ENCODE measurements around the gene ITPRIPL1.
"Not testable (repeated sequence)": the region's sequence is repeated elsewhere in the genome, so short reads cannot be mapped to it uniquely, and the experiment has no call there.

The ITPRIPL1 gene

DNA sequence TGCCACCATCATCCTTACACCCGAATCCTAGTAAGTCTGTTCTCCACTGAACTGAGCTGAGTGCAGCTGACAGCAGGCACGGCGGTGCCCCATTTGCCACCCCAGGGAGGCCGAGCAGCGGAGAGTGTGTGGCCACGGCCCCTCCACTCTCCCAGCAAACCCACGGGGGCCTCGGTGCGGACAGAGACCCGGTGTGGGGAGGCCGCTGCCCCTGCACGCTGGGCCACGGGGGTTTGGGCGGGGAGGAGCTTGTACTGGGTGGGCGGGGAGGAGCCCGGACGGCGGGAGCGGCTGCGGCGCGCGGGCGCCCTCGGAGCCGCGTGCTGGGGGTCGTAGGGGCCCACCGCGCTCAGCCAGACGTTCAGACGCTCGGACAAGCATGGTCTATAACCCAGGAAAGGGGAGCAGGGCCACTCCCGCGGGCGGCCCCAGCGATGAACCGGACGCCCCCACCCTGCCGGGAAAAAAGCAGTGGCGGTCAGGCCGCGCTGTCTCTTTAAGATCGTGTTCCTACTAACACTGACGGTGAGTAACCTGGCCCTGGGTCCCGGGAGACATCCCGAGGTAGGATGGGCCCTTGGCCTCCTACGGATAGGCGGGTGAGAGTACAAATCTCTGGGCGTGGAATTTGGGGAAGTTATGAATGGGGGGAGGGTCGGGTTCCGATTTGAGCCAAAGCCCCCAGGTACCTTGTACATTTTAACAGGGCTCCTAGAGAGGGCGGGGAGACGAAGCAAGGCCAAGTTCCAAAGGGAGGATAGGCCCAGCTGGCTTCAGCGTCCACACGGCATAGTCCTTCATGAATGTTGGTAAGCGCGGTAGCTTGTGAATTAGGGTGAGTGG is at the start of gene ITPRIPL1:
Gene ITPRIPL1 (plus strand): TSS at position 277 of the 843 bp plus-strand sequence. CDS start 523 bp downstream, at position 800.
- Mint-ChIP-seq H3K4me1 (ENCODE audit: low read depth) (peaks cover 69% of the 10 kb centered on the region), H3K27ac (peak within 1 kb of the TSS; percentile 94)
- DNase-seq: peak; percentile 74

DNA sequence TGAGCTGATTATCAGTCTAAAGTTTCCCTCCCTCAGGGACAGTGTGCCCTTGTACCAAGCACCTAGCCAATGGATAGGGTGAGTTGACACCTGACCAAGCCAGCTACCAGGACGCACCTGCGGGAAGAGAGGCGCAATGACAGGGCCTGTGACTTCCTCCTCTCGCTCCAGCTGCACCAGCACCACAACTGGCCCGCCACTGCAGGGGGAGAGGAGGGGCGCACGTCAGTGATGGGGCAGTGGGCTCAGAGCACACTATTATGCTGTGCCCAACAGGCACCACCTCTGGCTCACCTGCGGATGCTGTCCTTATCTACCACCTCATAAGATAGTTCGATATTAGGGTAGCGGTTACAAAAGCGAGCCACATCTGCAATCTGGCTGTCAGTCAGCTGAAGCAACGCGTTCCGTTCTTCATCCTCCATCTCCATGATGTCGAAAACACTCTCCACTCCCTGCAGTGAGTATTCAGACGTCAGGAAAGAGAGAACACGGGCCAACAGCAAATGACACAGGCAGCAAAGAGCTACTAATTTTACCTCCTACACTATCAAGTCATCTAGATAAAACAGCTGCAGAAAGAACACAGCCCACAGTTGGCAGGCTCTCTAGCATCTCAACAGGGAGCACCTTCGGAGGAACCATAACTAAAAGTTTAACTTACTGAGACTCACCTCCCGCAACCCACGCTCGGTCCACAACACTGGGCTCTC is 48.2 kb upstream of the ITPRIPL1 start:
- Mint-ChIP-seq H3K4me1 (ENCODE audit: low read depth) (peaks cover 6% of the 10 kb centered on the region), H3K36me3 (ENCODE audit: low read depth) (peaks cover 93% of the 10 kb centered on the region), H3K27me3 (no peaks in the 10 kb centered on the region), H3K27ac (peak overlapping the region; percentile 8), H3K4me3 (no peak overlapping the region), H3K9me3 (no peaks in the 10 kb centered on the region)
- DNase-seq: no peak

More for the DNA sequence above, at the start of gene ITPRIPL1:
- H3K4me3 Mint-ChIP-seq: peak within 1 kb of the TSS; percentile 91
- H3K36me3 Mint-ChIP-seq (ENCODE audit: low read depth): peaks cover 54% of the 10 kb centered on the region
- no peaks in the 10 kb centered on the region for H3K27me3 Mint-ChIP-seq
- no peaks in the 10 kb centered on the region for H3K9me3 Mint-ChIP-seq

- H3K36me3 Mint-ChIP-seq (ENCODE audit: low read depth): peaks cover 100% of the 10 kb centered on the region
- H3K4me1 Mint-ChIP-seq (ENCODE audit: low read depth): peaks cover 3% of the 10 kb centered on the region
- no peaks in the 10 kb centered on the region for H3K9me3 Mint-ChIP-seq
- no peak for DNase-seq
- no peak overlapping the region for H3K4me3 Mint-ChIP-seq
- H3K27me3 Mint-ChIP-seq: no peaks in the 10 kb centered on the region
- peak overlapping the region; percentile 83 for H3K27ac Mint-ChIP-seq
These were observed 37.8 kb upstream of the ITPRIPL1 start for GRCh38 chr2:96287273-96287856.

DNA sequence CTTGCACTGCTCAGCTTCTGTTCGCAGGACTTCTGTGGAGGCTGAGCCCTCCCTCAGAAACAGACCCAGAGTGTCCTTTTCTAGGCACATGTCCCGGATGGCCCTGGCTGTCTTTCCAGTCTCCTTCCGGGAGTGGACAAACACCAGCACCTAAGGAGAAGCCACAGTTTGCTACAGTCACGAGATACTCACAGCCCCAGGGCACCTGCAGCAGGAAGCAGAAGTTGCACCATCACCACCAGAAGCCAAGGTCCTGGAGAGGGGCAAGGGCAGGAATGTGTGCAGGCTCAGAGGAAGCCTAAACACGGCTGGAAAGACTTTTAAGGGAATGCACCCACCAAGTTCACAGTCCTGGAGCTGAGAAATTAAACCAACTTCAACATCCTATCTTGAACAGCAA is 33.4 kb upstream of the ITPRIPL1 start:
- no peak for DNase-seq
- Mint-ChIP-seq H3K36me3 (ENCODE audit: low read depth) (peaks cover 100% of the 10 kb centered on the region), H3K4me1 (ENCODE audit: low read depth) (peaks cover 3% of the 10 kb centered on the region), H3K27ac (peak overlapping the region; percentile 44), H3K9me3 (no peaks in the 10 kb centered on the region), H3K27me3 (no peaks in the 10 kb centered on the region), H3K4me3 (no peak overlapping the region)

DNA sequence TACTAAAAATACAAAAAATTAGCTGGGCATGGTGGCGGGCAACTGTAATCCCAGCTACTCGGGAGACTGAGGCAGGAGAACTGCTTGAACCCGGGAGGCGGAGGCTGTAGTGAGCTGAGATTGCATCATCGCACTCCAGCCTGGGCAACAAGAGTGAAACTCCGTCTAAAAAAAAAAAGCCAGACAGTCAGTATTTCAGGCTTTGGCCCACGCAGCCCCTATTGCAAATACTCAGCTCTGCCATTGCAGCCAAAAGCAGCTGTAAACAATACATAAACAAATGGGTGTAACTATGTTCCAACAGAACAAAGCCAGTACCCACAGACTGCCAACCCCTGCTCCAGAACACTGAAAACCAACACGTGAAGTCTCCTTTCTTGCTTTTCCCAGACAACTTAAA is 30.8 kb upstream of the ITPRIPL1 start:
- H3K9me3 Mint-ChIP-seq; H3K4me1 Mint-ChIP-seq (ENCODE audit: low read depth); DNase-seq; H3K27me3 Mint-ChIP-seq; H3K4me3 Mint-ChIP-seq: not testable (repeated sequence)
- H3K36me3 Mint-ChIP-seq (ENCODE audit: low read depth): peaks cover 100% of the 10 kb centered on the region
- peak overlapping the region; percentile 37 for H3K27ac Mint-ChIP-seq

GRCh38 chr2:96296925-96297324 is 28.2 kb upstream of the ITPRIPL1 start:
- Mint-ChIP-seq H3K4me3 (no peak overlapping the region), H3K9me3 (no peaks in the 10 kb centered on the region), H3K27ac (no peak overlapping the region), H3K36me3 (ENCODE audit: low read depth) (peaks cover 100% of the 10 kb centered on the region), H3K27me3 (no peaks in the 10 kb centered on the region), H3K4me1 (ENCODE audit: low read depth) (peaks cover 12% of the 10 kb centered on the region)
- no peak for DNase-seq

DNA sequence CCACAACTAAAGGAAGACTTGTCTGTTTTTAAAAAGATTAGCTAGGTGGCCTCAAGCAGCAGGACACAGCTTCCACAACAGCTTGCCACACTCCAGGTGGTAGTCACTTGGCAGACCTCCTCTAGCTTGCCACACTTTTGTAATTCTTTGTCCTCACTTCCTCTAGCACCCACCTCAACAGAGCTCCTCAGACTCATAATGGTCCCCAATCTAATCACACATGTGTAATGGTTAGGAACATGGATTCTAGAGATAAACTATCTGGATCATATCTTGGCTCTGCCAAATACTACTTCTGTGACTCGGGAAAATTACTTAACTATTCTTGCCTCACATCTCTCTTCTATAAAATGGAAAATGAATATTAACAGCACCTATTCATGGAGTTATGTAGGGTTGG is 23.3 kb upstream of the ITPRIPL1 start:
- H3K9me3 Mint-ChIP-seq: no peaks in the 10 kb centered on the region
- DNase-seq: no peak
- H3K27ac Mint-ChIP-seq: peak overlapping the region; percentile 73
- peaks cover 95% of the 10 kb centered on the region for H3K36me3 Mint-ChIP-seq (ENCODE audit: low read depth)
- peaks cover 52% of the 10 kb centered on the region for H3K4me1 Mint-ChIP-seq (ENCODE audit: low read depth)
- no peak overlapping the region for H3K4me3 Mint-ChIP-seq
- H3K27me3 Mint-ChIP-seq: no peaks in the 10 kb centered on the region

DNA sequence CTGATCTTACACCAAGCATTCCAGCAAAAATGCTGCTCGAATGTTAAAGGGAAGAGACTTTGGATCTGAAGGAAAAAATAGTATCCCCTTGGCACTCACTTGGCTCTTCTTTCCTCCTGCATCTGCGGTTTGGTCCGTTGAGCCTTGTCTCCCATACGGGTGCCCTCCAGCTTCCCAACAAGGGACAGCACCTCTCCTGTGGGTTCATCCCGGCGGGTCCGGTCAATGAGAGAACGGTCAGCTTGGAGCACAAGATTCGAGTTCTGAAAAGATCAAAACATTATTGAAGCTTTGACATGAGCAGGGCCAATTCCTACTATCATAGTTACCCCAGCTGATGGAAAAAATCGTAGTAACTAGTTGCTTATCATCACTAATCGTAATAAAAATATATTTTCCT is 20.5 kb upstream of the ITPRIPL1 start:
- H3K9me3 Mint-ChIP-seq: no peaks in the 10 kb centered on the region
- DNase-seq: no peak
- H3K36me3 Mint-ChIP-seq (ENCODE audit: low read depth): peaks cover 67% of the 10 kb centered on the region
- peaks cover 52% of the 10 kb centered on the region for H3K4me1 Mint-ChIP-seq (ENCODE audit: low read depth)
- H3K4me3 Mint-ChIP-seq: peak overlapping the region; percentile 100
- H3K27ac Mint-ChIP-seq: peak overlapping the region; percentile 100
- H3K27me3 Mint-ChIP-seq: no peaks in the 10 kb centered on the region

DNA sequence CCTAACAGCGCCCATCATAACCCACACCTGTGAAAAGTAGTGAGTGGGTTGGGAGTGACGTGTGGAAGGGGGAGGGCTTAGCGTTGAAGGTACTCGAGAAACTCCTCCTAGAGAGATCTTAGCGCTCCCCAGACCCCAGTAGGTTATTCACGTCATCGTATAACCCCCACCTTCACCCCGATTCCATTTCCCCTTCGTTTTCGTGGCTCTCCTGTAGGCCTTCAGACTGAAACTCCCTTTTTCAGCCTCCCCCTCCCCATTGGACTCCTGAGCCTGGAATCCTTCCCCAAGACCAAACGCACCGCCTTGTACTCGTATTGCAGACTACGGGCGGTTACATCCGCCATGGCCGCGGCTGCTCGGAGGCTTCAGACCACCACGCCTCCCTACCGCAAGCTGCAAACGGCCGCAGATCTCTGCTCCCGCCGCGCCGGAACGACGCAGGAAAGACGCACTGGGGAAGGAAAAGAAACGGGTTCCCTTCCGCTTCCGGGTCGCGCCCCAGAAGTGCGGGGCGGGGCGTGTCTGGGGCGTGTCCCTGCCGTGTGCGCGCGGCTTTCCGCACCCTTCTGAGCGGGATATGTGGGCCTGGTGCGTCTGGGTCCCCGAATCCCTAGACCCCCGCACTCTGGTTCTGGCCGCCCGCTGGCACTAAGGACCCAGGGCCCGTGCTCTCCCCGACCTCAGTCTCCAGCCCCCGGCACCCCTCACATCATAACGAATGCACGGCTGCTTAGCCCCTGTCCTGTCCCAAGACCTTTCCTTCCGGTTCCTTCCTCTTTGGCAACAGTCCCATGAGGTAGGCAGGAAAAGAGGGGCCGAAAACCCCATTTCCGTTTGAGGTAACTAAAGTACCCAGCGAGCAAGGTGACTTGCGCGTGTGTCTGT is 19.8 kb upstream of the ITPRIPL1 start, which contains the start of gene SNRNP200:
Gene SNRNP200 (minus strand): TSS at position 456 of the 888 bp plus-strand sequence. CDS start 109 bp downstream, at position 347.
- peak within 1 kb of the TSS; percentile 100 for H3K27ac Mint-ChIP-seq
- H3K36me3 Mint-ChIP-seq (ENCODE audit: low read depth): peaks cover 60% of the 10 kb centered on the region
- peaks cover 52% of the 10 kb centered on the region for H3K4me1 Mint-ChIP-seq (ENCODE audit: low read depth)
- no peaks in the 10 kb centered on the region for H3K27me3 Mint-ChIP-seq
- H3K4me3 Mint-ChIP-seq: peak within 1 kb of the TSS; percentile 100
- H3K9me3 Mint-ChIP-seq: no peaks in the 10 kb centered on the region
- DNase-seq: peak; percentile 94

DNA sequence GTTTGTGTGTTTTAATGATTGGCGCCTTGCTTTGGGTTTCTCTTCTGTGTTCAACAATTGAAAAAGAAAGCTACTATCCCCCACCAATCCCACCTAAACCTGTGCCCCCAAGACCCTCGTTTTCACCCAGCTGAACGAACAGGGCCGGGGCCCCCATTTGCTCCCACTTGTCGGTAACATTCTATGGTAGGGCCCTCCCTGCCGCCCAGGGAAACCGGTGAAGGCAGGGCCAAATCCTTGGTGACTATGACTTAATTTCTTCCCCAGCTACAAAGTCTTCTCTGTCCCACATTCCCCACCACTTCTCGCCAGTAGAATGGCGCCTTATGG is 19.2 kb upstream of the ITPRIPL1 start:
- peak overlapping the region; percentile 100 for H3K4me3 Mint-ChIP-seq
- no peaks in the 10 kb centered on the region for H3K9me3 Mint-ChIP-seq
- no peaks in the 10 kb centered on the region for H3K27me3 Mint-ChIP-seq
- peak overlapping the region; percentile 100 for H3K27ac Mint-ChIP-seq
- H3K36me3 Mint-ChIP-seq (ENCODE audit: low read depth): peaks cover 54% of the 10 kb centered on the region
- DNase-seq: no peak
- peaks cover 50% of the 10 kb centered on the region for H3K4me1 Mint-ChIP-seq (ENCODE audit: low read depth)

GRCh38 chr2:96306370-96306769 is 18.7 kb upstream of the ITPRIPL1 start:
- H3K27ac Mint-ChIP-seq: peak overlapping the region; percentile 100
- H3K9me3 Mint-ChIP-seq: no peaks in the 10 kb centered on the region
- peaks cover 50% of the 10 kb centered on the region for H3K36me3 Mint-ChIP-seq (ENCODE audit: low read depth)
- peak overlapping the region; percentile 100 for H3K4me3 Mint-ChIP-seq
- peaks cover 46% of the 10 kb centered on the region for H3K4me1 Mint-ChIP-seq (ENCODE audit: low read depth)
- no peaks in the 10 kb centered on the region for H3K27me3 Mint-ChIP-seq
- DNase-seq: no peak

DNA sequence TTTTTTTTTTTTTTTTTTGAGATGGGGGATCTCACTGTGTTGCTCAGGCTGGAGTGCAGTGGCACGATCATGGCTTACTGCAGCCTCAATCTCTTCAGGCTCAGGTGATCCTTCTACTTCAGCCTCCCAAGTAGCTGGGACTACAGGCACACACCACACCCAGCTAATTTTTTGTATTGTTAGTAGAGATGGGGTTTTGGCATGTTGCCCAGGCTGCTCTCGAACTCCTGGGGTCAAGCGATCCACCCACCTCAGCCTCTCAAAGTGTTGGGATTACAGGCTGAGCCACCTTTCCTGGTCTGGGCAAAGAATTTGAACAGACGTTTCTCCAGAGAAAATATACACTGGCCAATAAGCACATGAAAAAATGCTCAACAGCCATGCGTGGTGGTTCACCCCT is 16.9 kb upstream of the ITPRIPL1 start:
- Mint-ChIP-seq H3K36me3 (ENCODE audit: low read depth) (peaks cover 31% of the 10 kb centered on the region), H3K9me3 (no peaks in the 10 kb centered on the region), H3K4me1 (ENCODE audit: low read depth) (peaks cover 32% of the 10 kb centered on the region), H3K27ac (no peak overlapping the region), H3K27me3 (no peaks in the 10 kb centered on the region), H3K4me3 (no peak overlapping the region)
- DNase-seq: no peak

- Mint-ChIP-seq H3K4me3 (no peak overlapping the region), H3K36me3 (ENCODE audit: low read depth) (peaks cover 3% of the 10 kb centered on the region), H3K27me3 (no peaks in the 10 kb centered on the region), H3K27ac (peak overlapping the region; percentile 91), H3K9me3 (no peaks in the 10 kb centered on the region), H3K4me1 (ENCODE audit: low read depth) (peaks cover 37% of the 10 kb centered on the region)
- DNase-seq: no peak
These were observed 10.1 kb upstream of the ITPRIPL1 start for GRCh38 chr2:96315005-96315399.

Data from activated T-cell treated with anti-CD3 and anti-CD28 coated beads, Interleukin-2, amount 50 U/mL, for 24 hours (primary cell).